ENCODE results near the gene POLR2A. TPM values are rescaled to one million over a fixed set of nuclear protein-coding genes. Genes with fewer than 3 reads are reported as not detected.
A peak's percentile ranks its signal among the peaks of the same experiment; 100 is the strongest.

The POLR2A gene
- total RNA-seq, 4 donors from 2014 or later: 29.5 to 66.4 (median 46.9) TPM

- Histone ChIP-seq H3K27ac (replicated peaks in 1 of 4) (no peak overlapping the region), H3K4me1 (peaks cover 10 to 35% (median 19%) of the 10 kb centered on the region in 4 donors), H3K27me3 (no peaks in the 10 kb centered on the region), H3K36me3 (peaks cover 16 to 45% (median 35%) of the 10 kb centered on the region in 4 donors), H3K9me3 (no peaks in the 10 kb centered on the region), H3K4me3 (no peak overlapping the region)
- intact Hi-C loops (cut with DNase I): no loop called here
- TF ChIP-seq POLR2A (IDR thresholded peaks at IDR 0.05; ENCODE audit: low read depth) (no peak), POLR2AphosphoS5 (IDR thresholded peaks at IDR 0.05) (no peak)
- 94% methylated on average over 3 of the region's 3 CpGs for WGBS
- no peak for DNase-seq (ENCODE audit: extremely low spot score)
Observed at GRCh38 chr17:7493941-7494340, 9.8 kb downstream of the POLR2A start.

GRCh38 chr17:7495906-7496434 is 11.8 kb downstream of the POLR2A start:
- DNase-seq (ENCODE audit: extremely low spot score): no peak
- no peak overlapping the region for H3K4me3 ChIP-seq
- 90% methylated on average over 4 of the region's 12 CpGs for WGBS
- peak overlapping the region in 3 of 4 donors; percentile 20 to 28 (median 28) for H3K27ac ChIP-seq (replicated peaks in 1 of 4)
- H3K36me3 ChIP-seq: peaks cover 32 to 65% (median 55%) of the 10 kb centered on the region in 4 donors
- no peaks in the 10 kb centered on the region for H3K9me3 ChIP-seq
- no peaks in the 10 kb centered on the region for H3K27me3 ChIP-seq
- no peak for TF ChIP-seq CTCF (IDR thresholded peaks at IDR 0.05)
- TF ChIP-seq POLR2AphosphoS5 (IDR thresholded peaks at IDR 0.05): no peak
- TF ChIP-seq POLR2A (IDR thresholded peaks at IDR 0.05; ENCODE audit: low read depth): no peak
- TF ChIP-seq EP300 (IDR thresholded peaks at IDR 0.05): no peak
- peaks cover 6 to 16% (median 9%) of the 10 kb centered on the region in 4 donors for H3K4me1 ChIP-seq
- intact Hi-C loops (cut with DNase I): no loop called here

- H3K4me3 ChIP-seq: no peak overlapping the region
- no peaks in the 10 kb centered on the region for H3K27me3 ChIP-seq
- DNase-seq (ENCODE audit: extremely low spot score): no peak
- H3K9me3 ChIP-seq: no peaks in the 10 kb centered on the region
- peak overlapping the region in 3 of 4 donors; percentile 28 to 41 (median 28) for H3K27ac ChIP-seq (replicated peaks in 1 of 4)
- H3K36me3 ChIP-seq: peaks cover 39 to 65% (median 61%) of the 10 kb centered on the region in 4 donors
- H3K4me1 ChIP-seq: peaks cover 6 to 14% (median 9%) of the 10 kb centered on the region in 4 donors
- TF ChIP-seq EP300 (IDR thresholded peaks at IDR 0.05): no peak
- TF ChIP-seq POLR2AphosphoS5 (IDR thresholded peaks at IDR 0.05): no peak
- TF ChIP-seq POLR2A (IDR thresholded peaks at IDR 0.05; ENCODE audit: low read depth): no peak
- intact Hi-C loops (cut with DNase I): no loop called here
- 88% methylated on average over 10 of the region's 20 CpGs for WGBS
Observed at GRCh38 chr17:7496470-7497183, 12.5 kb downstream of the POLR2A start.

- H3K36me3 ChIP-seq: peaks cover 45 to 68% (median 66%) of the 10 kb centered on the region in 4 donors
- no peaks in the 10 kb centered on the region for H3K27me3 ChIP-seq
- TF ChIP-seq POLR2A (IDR thresholded peaks at IDR 0.05; ENCODE audit: low read depth) (no peak), POLR2AphosphoS5 (IDR thresholded peaks at IDR 0.05) (peak in 1 of 2 donors; percentile 15), CTCF (IDR thresholded peaks at IDR 0.05) (no peak), EP300 (IDR thresholded peaks at IDR 0.05) (no peak)
- WGBS: 75% methylated on average over 5 of the region's 10 CpGs
- peak overlapping the region in 1 of 4 donors; percentile 41 for H3K27ac ChIP-seq (replicated peaks in 1 of 4)
- intact Hi-C loops (cut with DNase I): no loop called here
- DNase-seq (ENCODE audit: extremely low spot score): no peak
- no peaks in the 10 kb centered on the region for H3K9me3 ChIP-seq
- peaks cover 6 to 10% (median 9%) of the 10 kb centered on the region in 4 donors for H3K4me1 ChIP-seq
- H3K4me3 ChIP-seq: no peak overlapping the region
Observed at GRCh38 chr17:7497228-7497627, 13.1 kb downstream of the POLR2A start.

- H3K4me3 ChIP-seq: no peak overlapping the region
- no peaks in the 10 kb centered on the region for H3K27me3 ChIP-seq
- intact Hi-C loops (cut with DNase I): no loop called here
- 93% methylated on average over 8 of the region's 14 CpGs for WGBS
- TF ChIP-seq CTCF (IDR thresholded peaks at IDR 0.05) (no peak), POLR2A (IDR thresholded peaks at IDR 0.05; ENCODE audit: low read depth) (no peak), POLR2AphosphoS5 (IDR thresholded peaks at IDR 0.05) (no peak), EP300 (IDR thresholded peaks at IDR 0.05) (no peak)
- H3K4me1 ChIP-seq: peaks cover 6 to 10% (median 8%) of the 10 kb centered on the region in 4 donors
- no peak for DNase-seq (ENCODE audit: extremely low spot score)
- no peaks in the 10 kb centered on the region for H3K9me3 ChIP-seq
- peaks cover 49 to 71% (median 70%) of the 10 kb centered on the region in 4 donors for H3K36me3 ChIP-seq
- H3K27ac ChIP-seq (replicated peaks in 1 of 4): no peak overlapping the region
Observed at GRCh38 chr17:7497636-7498035, 13.5 kb downstream of the POLR2A start.
